WTC11 (cell line): ENCODE data around the gene NCK1. TPM values are rescaled to one million over a fixed set of nuclear protein-coding genes. Genes with fewer than 3 reads are reported as not detected.

ENCODE experiments used
- ATAC-seq: fragments of 200-7000 bp; cut with Tn5 transposase; 2 replicates; pipeline ENCODE4 v1.10.0; 2021; ENCODE audit warnings: mild to moderate bottlenecking, moderate library complexity
- CTCF ChIA-PET: fragments of 300-600 bp; sonication (Branson Sonifier 250); formaldehyde crosslinking; loops from one replicate; lab custom pipeline; 2021; ENCODE audit warnings: antibody characterized with exemption; lab: Charles Lee
- POLR2A ChIA-PET: fragments of 350-600 bp; sonication (Branson Sonifier 250); formaldehyde crosslinking; loops from one replicate; lab custom pipeline; 2021; ENCODE audit warnings: antibody characterized with exemption; lab: Charles Lee
- DNase-seq: peaks from one replicate; pipeline ENCODE4 v3.0.0; 2021; ENCODE audit warnings: low spot score
- H3K27ac Mint-ChIP-seq: 2 replicates; pipeline ENCODE4 v1.8.0; 2021; ENCODE audit warnings: mixed read lengths
- H3K27me3 Mint-ChIP-seq: 2 replicates; pipeline ENCODE4 v1.8.0; 2021; ENCODE audit warnings: low read depth, mild to moderate bottlenecking, moderate library complexity, mixed read lengths
- H3K36me3 Mint-ChIP-seq: 2 replicates; pipeline ENCODE4 v1.8.0; 2021; ENCODE audit warnings: mixed read lengths
- H3K4me1 Mint-ChIP-seq: 2 replicates; pipeline ENCODE4 v1.8.0; 2022; ENCODE audit warnings: mixed read lengths
- H3K4me3 Mint-ChIP-seq: 2 replicates; pipeline ENCODE4 v1.8.0; 2021; ENCODE audit warnings: mild to moderate bottlenecking, moderate library complexity, mixed read lengths
- H3K9me3 Mint-ChIP-seq: 2 replicates; pipeline ENCODE4 v1.8.0; 2021; ENCODE audit warnings: mixed read lengths
- AR ChIP-seq: fragments of 250-450 bp; sonication (Bioruptor Pico); IDR thresholded peaks from 2 replicates; pipeline ENCODE4 v1.9.0; 2021; ENCODE audit warnings: mild to moderate bottlenecking
- ATF1 ChIP-seq: sonication (generic); formaldehyde crosslinking; IDR thresholded peaks from 2 replicates; pipeline ENCODE4 v1.8.1; 2023; ENCODE audit warnings: mild to moderate bottlenecking, moderate library complexity, missing genetic modification reagents
- CREM ChIP-seq: sonication (generic); formaldehyde crosslinking; IDR thresholded peaks from 2 replicates; pipeline ENCODE4 v1.8.1; 2022; ENCODE audit warnings: mild to moderate bottlenecking, missing genetic modification reagents, moderate library complexity
- FOXJ3 ChIP-seq: sonication (generic); formaldehyde crosslinking; IDR thresholded peaks from 2 replicates; pipeline ENCODE4 v1.9.0; 2021; ENCODE audit warnings: missing genetic modification reagents, mild to moderate bottlenecking, borderline replicate concordance
- FOXK1 ChIP-seq: sonication (generic); formaldehyde crosslinking; IDR thresholded peaks from 2 replicates; pipeline ENCODE4 v1.8.0; 2022; ENCODE audit warnings: mild to moderate bottlenecking, moderate library complexity, missing genetic modification reagents
- FOXP4 ChIP-seq: sonication (generic); formaldehyde crosslinking; IDR thresholded peaks from 2 replicates; pipeline ENCODE4 v1.8.0; 2022; ENCODE audit warnings: mild to moderate bottlenecking, missing genetic modification reagents
- GABPB1 ChIP-seq: sonication (generic); formaldehyde crosslinking; IDR thresholded peaks from 2 replicates; pipeline ENCODE4 v1.8.1; 2023; ENCODE audit warnings: mild to moderate bottlenecking, missing genetic modification reagents
- HMGA2 ChIP-seq: fragments of 250-450 bp; sonication (Bioruptor Pico); IDR thresholded peaks from 2 replicates; pipeline ENCODE4 v1.4.0; 2021; ENCODE audit warnings: mild to moderate bottlenecking, moderate library complexity
- HMGXB4 ChIP-seq: sonication (generic); formaldehyde crosslinking; IDR thresholded peaks from 2 replicates; pipeline ENCODE4 v1.8.1; 2023; ENCODE audit warnings: mild to moderate bottlenecking, moderate library complexity, missing genetic modification reagents
- JAZF1 ChIP-seq: fragments of 250-450 bp; sonication (Bioruptor Pico); IDR thresholded peaks from 2 replicates; pipeline ENCODE4 v1.9.0; 2021; ENCODE audit warnings: moderate library complexity, mild to moderate bottlenecking, inconsistent platforms
- MYBL2 ChIP-seq: sonication (generic); formaldehyde crosslinking; IDR thresholded peaks from 2 replicates; pipeline ENCODE4 v1.8.1; 2023; ENCODE audit warnings: mild to moderate bottlenecking, moderate library complexity, missing genetic modification reagents
- NR1H2 ChIP-seq: sonication (generic); formaldehyde crosslinking; IDR thresholded peaks from 2 replicates; pipeline ENCODE4 v1.9.0; 2021; ENCODE audit warnings: mild to moderate bottlenecking, moderate library complexity, missing genetic modification reagents
- PREB ChIP-seq: sonication (generic); formaldehyde crosslinking; IDR thresholded peaks from 2 replicates; pipeline ENCODE4 v1.8.1; 2022; ENCODE audit warnings: mild to moderate bottlenecking, missing genetic modification reagents, moderate library complexity, borderline replicate concordance
- RELA ChIP-seq: sonication (generic); formaldehyde crosslinking; IDR thresholded peaks from 2 replicates; pipeline ENCODE4 v1.8.1; 2022; ENCODE audit warnings: missing genetic modification reagents, mild to moderate bottlenecking, borderline replicate concordance
- RORB ChIP-seq: fragments of 250-450 bp; sonication (Bioruptor Pico); IDR thresholded peaks from 2 replicates; pipeline ENCODE4 v1.9.0; 2021; ENCODE audit warnings: mild to moderate bottlenecking
- SMAD3 ChIP-seq: sonication (generic); formaldehyde crosslinking; IDR thresholded peaks from 2 replicates; pipeline ENCODE4 v1.8.0; 2022; ENCODE audit warnings: missing genetic modification reagents, mild to moderate bottlenecking, borderline replicate concordance
- SOX15 ChIP-seq: fragments of 250-450 bp; sonication (Bioruptor Pico); IDR thresholded peaks from 2 replicates; pipeline ENCODE4 v1.9.0; 2021; ENCODE audit warnings: mild to moderate bottlenecking
- TEAD4 ChIP-seq: sonication (generic); formaldehyde crosslinking; IDR thresholded peaks from 2 replicates; pipeline ENCODE4 v1.8.0; 2022; ENCODE audit warnings: mild to moderate bottlenecking, missing genetic modification reagents
- ZNF138 ChIP-seq: sonication (generic); formaldehyde crosslinking; conservative IDR thresholded peaks from 2 replicates; pipeline ENCODE4 v1.8.1; 2022; ENCODE audit warnings: mild to moderate bottlenecking, moderate library complexity, missing genetic modification reagents
- ZNF232 ChIP-seq: sonication (generic); formaldehyde crosslinking; IDR thresholded peaks from 2 replicates; pipeline ENCODE4 v1.8.0; 2022; ENCODE audit warnings: mild to moderate bottlenecking, missing genetic modification reagents
- ZNF317 ChIP-seq: sonication (generic); formaldehyde crosslinking; IDR thresholded peaks from 2 replicates; pipeline ENCODE4 v1.8.1; 2023; ENCODE audit warnings: low read depth, mild to moderate bottlenecking, moderate library complexity, missing genetic modification reagents, borderline replicate concordance
- ZNF512 ChIP-seq: sonication (generic); formaldehyde crosslinking; IDR thresholded peaks from 2 replicates; pipeline ENCODE4 v1.8.1; 2022; ENCODE audit warnings: missing genetic modification reagents, borderline replicate concordance
- ZSCAN18 ChIP-seq: fragments of 250-450 bp; sonication (Bioruptor Pico); IDR thresholded peaks from 2 replicates; pipeline ENCODE4 v2.1.2; 2022; ENCODE audit warnings: mild to moderate bottlenecking, moderate library complexity
- total RNA-seq: library from RNA; stranded (reverse); gene quantifications from 3 replicates; pipeline ENCODE4 v1.2.3, GENCODE V29; 2021

Gene NCK1
- total RNA-seq, 1 experiment from 2014 or later = 28.9 TPM

GRCh38 chr3:136943436-136943835, 81.4 kb downstream of the NCK1 start (continued):
- TF ChIP-seq FOXP4 (CRISPR knock-in tag) (no peak), ZSCAN18 (CRISPR knock-in tag) (no peak), ZNF138 (CRISPR knock-in tag) (no peak), SMAD3 (no peak), FOXK1 (CRISPR knock-in tag) (no peak), RORB (CRISPR knock-in tag) (no peak), ZNF317 (CRISPR knock-in tag) (no peak)
- TF ChIP-seq, all 79 proteins: peak for 0

GRCh38 chr3:136946978-136947377, 85.0 kb downstream of the NCK1 start:
- POLR2A ChIA-PET = no interaction called here
- H3K27ac Mint-ChIP-seq = peak overlapping the region; percentile 1; the same call in 1 of the 2 replicates
- ATAC-seq = no peak
- CTCF ChIA-PET = interaction anchor here (1.3 kb wide), 1 partner anchor 67 kb away, joined by 5 read pairs; no protein-coding TSS in a partner anchor
- no peak for DNase-seq
- H3K36me3 Mint-ChIP-seq = peaks cover 8% of the 10 kb centered on the region
- H3K4me1 Mint-ChIP-seq = peaks cover 19% of the 10 kb centered on the region
- H3K27me3 Mint-ChIP-seq = no peaks in the 10 kb centered on the region
- no peaks in the 10 kb centered on the region for H3K9me3 Mint-ChIP-seq
- no peak overlapping the region for H3K4me3 Mint-ChIP-seq
- TF ChIP-seq FOXJ3 (CRISPR knock-in tag) = no peak
- TF ChIP-seq HMGXB4 (CRISPR knock-in tag) = no peak
- TF ChIP-seq NR1H2 (CRISPR knock-in tag) = no peak
- TF ChIP-seq SOX15 = no peak
- no peak for TF ChIP-seq GABPB1 (CRISPR knock-in tag)
- no peak for TF ChIP-seq ZNF512 (CRISPR knock-in tag)
- no peak for TF ChIP-seq HMGA2 (CRISPR knock-in tag)

GRCh38 chr3:136947477-136947876, 85.5 kb downstream of the NCK1 start:
- CTCF ChIA-PET = interaction anchor here (1.1 to 1.3 kb wide), 2 partner anchors 10 to 66 kb away, joined by 3 to 5 read pairs; partner anchors contain the start of gene IL20RB
- no peak overlapping the region for H3K27ac Mint-ChIP-seq
- peaks cover 8% of the 10 kb centered on the region for H3K36me3 Mint-ChIP-seq
- H3K27me3 Mint-ChIP-seq = no peaks in the 10 kb centered on the region
- peaks cover 14% of the 10 kb centered on the region for H3K4me1 Mint-ChIP-seq
- DNase-seq (no peak), ATAC-seq (no peak)
- H3K4me3 Mint-ChIP-seq = no peak overlapping the region
- POLR2A ChIA-PET = no interaction called here
- no peaks in the 10 kb centered on the region for H3K9me3 Mint-ChIP-seq
- TF ChIP-seq TEAD4 (CRISPR knock-in tag) = no peak
- TF ChIP-seq ATF1 (CRISPR knock-in tag) = no peak
- TF ChIP-seq ZNF232 = no peak
- TF ChIP-seq JAZF1 (CRISPR knock-in tag) = no peak
- no peak for TF ChIP-seq MYBL2
- TF ChIP-seq FOXK1 (CRISPR knock-in tag) = no peak
- TF ChIP-seq RELA (CRISPR knock-in tag) = no peak
- no peak for TF ChIP-seq AR (CRISPR knock-in tag)
- no peak for TF ChIP-seq PREB (CRISPR knock-in tag)
- no peak for TF ChIP-seq CREM (CRISPR knock-in tag)
